ENCODE results near the gene CFAP58.

DNA sequence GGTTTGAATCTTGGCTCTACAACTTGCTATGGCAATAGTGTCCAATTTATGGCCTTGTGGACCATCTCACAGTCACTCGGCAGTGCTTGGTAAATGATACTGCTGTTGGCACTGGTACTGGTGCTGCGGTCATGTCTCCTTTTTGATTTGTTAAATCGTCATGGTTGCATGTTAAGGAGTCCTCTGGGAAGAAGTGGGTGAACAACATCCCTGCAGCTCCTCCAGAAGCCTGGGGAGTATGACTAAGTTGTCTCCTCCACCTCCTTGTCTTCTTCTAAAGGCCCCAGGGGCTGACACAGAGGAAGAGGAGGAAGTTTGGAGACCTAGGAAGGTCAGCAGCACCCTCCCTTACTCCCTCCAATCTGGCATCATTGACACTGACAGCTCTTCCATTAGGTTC lies 23.9 kb upstream of the CFAP58 start:
- TF ChIP-seq POLR2A (IDR thresholded peaks at IDR 0.05; ENCODE audit: low read depth, low read length) (no peak), TAF1 (IDR thresholded peaks at IDR 0.05; ENCODE audit: borderline replicate concordance, low read depth, low read length) (no peak)

Measured in GM12892 (cell line).